ENCODE results near the gene CEP85.

Gene CEP85

GRCh38 chr1:26317612-26318337 lies 83.8 kb downstream of the CEP85 start, which contains the start of gene CD52:
Gene CD52, plus strand, starts transcription at chr1:26317958. Its CDS starts 60 bp downstream, at chr1:26318018.
- peak; percentile 82 for DNase-seq

- DNase-seq, result no peak
Observed at GRCh38 chr1:26318338-26319064, 84.5 kb downstream of the CEP85 start.

- no peak for DNase-seq
Observed at GRCh38 chr1:26320896-26321295, 86.9 kb downstream of the CEP85 start.

GRCh38 chr1:26321315-26322041 lies 87.5 kb downstream of the CEP85 start:
- peak; percentile 95 for DNase-seq

- no peak for DNase-seq
Observed at GRCh38 chr1:26322042-26322331, 88.0 kb downstream of the CEP85 start.

GRCh38 chr1:26323382-26323781 lies 89.4 kb downstream of the CEP85 start:
- DNase-seq, result no peak

GRCh38 chr1:26324550-26324949 lies 90.5 kb downstream of the CEP85 start:
- no peak for DNase-seq

GRCh38 chr1:26327956-26328362 lies 94.0 kb downstream of the CEP85 start:
- DNase-seq, result no peak

Data from activated gamma-delta T cell treated with Interleukin-2 at 50 U/mL for 16 hours (primary cell).